ENCODE results near the gene IGF2R.
"Not testable (repeated sequence)": the region's sequence is repeated elsewhere in the genome, so short reads cannot be mapped to it uniquely, and the experiment has no call there.

The IGF2R gene

GRCh38 chr6:160135907-160136655, 167.2 kb downstream of the IGF2R start:
- no peak for DNase-seq (ENCODE audit: low read depth in 1 of 2, low spot score in 1 of 2)

- no peak for DNase-seq (ENCODE audit: low read depth in 1 of 2, low spot score in 1 of 2)
These were observed 168.5 kb downstream of the IGF2R start for GRCh38 chr6:160137130-160137988.

GRCh38 chr6:160137989-160138835, 169.3 kb downstream of the IGF2R start:
- peak in 1 of 2 donors; percentile 45 for DNase-seq (ENCODE audit: low read depth in 1 of 2, low spot score in 1 of 2)

- no peak for DNase-seq (ENCODE audit: low read depth in 1 of 2, low spot score in 1 of 2)
These were observed 170.0 kb downstream of the IGF2R start for GRCh38 chr6:160138839-160139419.

GRCh38 chr6:160139420-160139851, 170.6 kb downstream of the IGF2R start:
- no peak for DNase-seq (ENCODE audit: low read depth in 1 of 2, low spot score in 1 of 2)

- DNase-seq (ENCODE audit: low read depth in 1 of 2, low spot score in 1 of 2) = not testable (repeated sequence)
These were observed 171.6 kb downstream of the IGF2R start for GRCh38 chr6:160140493-160140892.

- no peak for DNase-seq (ENCODE audit: low read depth in 1 of 2, low spot score in 1 of 2)
These were observed 172.3 kb downstream of the IGF2R start for GRCh38 chr6:160141001-160141726.

GRCh38 chr6:160142115-160142715, 173.3 kb downstream of the IGF2R start:
- no peak for DNase-seq (ENCODE audit: low read depth in 1 of 2, low spot score in 1 of 2)

GRCh38 chr6:160146454-160147145, 177.7 kb downstream of the IGF2R start:
- no peak for DNase-seq (ENCODE audit: low read depth in 1 of 2, low spot score in 1 of 2)

GRCh38 chr6:160147146-160147536, 178.3 kb downstream of the IGF2R start:
- no peak for DNase-seq (ENCODE audit: low read depth in 1 of 2, low spot score in 1 of 2)

- no peak for DNase-seq (ENCODE audit: low read depth in 1 of 2, low spot score in 1 of 2)
These were observed 185.6 kb downstream of the IGF2R start for GRCh38 chr6:160154471-160154870.

GRCh38 chr6:160156842-160157241, 188.0 kb downstream of the IGF2R start:
- DNase-seq (ENCODE audit: low read depth in 1 of 2, low spot score in 1 of 2) = no peak

GRCh38 chr6:160160450-160160849, 191.6 kb downstream of the IGF2R start:
- DNase-seq (ENCODE audit: low read depth in 1 of 2, low spot score in 1 of 2) = no peak

Data from activated CD4-positive, alpha-beta T cell treated with anti-CD3 and anti-CD28 coated beads, Interleukin-2, amount 50 U/mL, for 24 hours (primary cell).